ENCODE results near the gene VSTM2B.
"Not testable (repeated sequence)": the region's sequence is repeated elsewhere in the genome, so short reads cannot be mapped to it uniquely, and the experiment has no call there.

VSTM2B gene

DNA sequence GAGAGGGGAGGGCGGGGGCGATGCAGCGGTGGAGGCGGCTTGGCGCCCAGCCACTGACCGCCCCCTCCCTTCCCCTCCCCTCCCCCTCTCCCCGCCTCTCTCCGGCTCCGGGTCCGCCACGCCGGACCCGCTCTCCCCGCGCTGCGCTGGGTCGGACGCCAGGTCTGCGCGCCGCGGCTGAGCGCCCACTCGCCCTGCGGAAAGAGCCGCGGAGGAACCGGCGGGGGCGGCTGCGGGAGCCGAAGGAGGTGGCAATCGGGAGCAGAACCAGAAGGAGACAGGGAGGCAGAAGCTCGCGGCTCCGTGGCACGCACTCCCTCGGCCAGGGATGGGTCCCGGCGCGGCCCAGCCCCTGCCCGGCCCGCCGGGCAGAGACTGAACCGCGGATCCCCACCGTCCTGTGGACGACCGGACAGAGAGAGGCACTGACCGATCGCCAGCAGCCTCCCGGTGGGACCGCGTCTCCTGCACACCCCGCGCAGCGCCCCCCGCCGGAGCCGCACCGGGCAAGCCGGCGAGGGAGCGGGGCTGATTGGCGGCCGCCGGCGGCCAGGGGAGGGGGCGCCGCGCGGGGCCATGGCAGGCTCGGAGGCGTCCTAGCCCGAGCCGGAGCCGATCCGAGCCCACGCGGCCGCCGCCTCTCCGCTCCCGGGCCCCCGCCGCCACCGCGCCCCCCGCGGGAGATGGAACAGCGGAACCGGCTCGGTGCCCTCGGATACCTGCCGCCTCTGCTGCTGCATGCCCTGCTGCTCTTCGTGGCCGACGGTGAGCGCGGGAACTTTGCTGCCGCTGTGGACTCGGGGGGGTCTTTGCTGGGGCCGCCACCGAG is at the start of gene VSTM2B:
TSS of gene VSTM2B (plus strand) at position 94 of the 829 bp plus-strand sequence. CDS start at position 684, 590 bp downstream.
- DNase-seq: no peak

DNA sequence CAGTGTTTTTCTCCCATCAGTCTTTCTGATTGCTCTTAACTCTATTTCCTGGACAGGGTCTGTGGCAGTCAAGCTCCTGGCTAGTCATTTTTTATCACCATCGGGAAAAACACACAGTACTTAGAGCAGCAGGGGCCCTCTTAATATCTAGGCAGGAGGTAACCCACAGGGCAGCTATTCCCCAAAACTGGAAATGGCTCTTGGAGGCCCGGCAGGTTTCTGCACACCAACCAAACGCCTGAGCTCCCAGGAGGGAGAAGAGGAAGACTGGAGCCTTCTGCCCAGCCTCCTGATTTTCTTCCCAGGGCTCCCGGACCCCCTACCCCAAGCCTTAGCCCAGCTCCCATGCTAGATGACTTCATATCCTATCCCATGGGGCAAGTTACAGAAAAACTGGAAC is 49.3 kb upstream of the VSTM2B start:
- DNase-seq: no peak

DNA sequence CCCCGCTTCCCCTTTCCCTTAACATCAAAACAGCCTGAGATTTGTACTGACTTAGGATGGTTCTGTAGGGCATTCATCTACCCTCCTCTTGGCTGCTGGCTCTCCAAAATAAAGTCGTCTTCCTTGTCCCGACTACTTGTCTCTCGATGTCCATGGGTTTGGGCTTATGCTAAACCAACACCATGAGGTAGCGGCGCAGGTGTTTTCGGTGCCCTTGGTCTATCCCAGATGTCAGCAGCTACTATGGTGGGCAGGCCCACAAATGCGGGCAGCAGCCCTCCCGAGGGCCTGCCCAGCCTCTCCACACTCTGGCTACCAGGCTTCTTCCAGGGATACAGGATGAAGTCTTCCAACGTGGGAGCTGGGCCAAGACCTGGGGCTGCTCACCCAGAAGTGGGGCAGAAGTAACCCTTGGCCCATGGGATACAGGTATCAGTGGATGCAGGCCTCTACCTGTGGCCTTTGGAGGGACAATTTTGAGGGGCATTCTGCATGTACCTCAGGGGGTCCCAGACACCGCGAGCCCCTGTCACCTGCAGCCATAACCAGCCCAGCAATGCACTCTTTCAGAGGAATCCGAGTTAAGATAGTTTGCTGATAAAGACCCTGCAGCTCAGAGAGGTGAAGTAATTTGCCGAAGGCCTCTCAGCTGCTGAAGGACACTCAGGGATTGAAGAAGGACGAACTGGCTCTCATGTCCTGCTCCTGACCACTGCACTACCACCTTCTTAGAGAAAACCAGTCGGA is 47.8 kb upstream of the VSTM2B start:
- DNase-seq: no peak

GRCh38 chr19:29478578-29479565 is 46.9 kb upstream of the VSTM2B start:
- DNase-seq: no peak

DNA sequence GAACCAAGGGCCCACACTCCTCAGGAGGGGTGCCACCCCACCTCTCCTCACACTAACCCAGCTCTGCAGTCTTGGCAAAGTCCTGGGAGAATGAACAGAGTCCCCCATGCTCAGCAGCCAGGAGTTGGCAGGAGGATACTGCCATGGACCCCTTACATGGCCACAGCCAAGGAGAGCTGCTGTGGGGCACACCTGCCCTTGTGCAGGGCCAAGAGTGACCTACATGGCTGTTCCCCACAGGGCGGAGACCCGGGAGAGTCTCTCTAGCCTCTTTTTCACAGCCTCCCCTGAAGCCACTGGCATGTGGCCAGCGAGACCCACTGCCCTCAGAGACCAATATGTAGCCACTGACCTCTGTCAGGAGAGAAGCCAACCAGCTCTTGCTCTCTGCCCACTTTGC is 45.9 kb upstream of the VSTM2B start:
- no peak for DNase-seq

DNA sequence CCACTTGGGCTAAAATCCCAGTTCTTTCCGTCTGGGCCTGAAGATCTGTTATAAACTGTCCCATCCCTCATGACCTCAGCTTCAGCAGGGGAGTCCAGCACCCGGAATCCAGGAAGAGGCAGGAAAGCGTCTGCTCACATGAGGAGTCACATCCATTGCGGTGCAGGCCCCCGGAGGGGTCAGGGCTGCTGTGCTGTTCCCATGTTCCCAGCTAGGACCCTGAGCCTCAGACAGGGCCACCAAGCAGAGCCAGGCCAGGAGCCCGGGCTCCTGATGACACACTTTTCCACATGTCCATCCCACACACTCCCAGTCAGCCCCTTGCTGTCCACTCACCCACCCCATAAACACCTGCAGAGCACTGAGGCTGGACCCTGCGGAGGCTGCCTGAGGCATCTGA is 45.3 kb upstream of the VSTM2B start:
- no peak for DNase-seq

- no peak for DNase-seq
These were observed 42.7 kb upstream of the VSTM2B start for GRCh38 chr19:29482855-29483640.

DNA sequence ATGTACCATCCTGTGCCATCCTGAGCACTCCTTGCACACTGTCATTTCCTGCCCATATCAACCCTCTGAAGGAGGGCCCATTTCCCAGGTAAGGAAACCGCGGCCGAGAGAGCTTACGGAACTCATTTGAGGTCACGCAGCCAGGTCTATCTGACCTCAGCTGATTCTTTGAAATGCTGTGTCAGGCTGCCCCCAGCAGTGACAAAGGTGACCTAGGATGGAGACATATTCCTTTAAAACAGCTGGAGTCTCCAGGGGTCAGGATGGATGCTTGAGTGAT is 42.2 kb upstream of the VSTM2B start:
- no peak for DNase-seq

DNA sequence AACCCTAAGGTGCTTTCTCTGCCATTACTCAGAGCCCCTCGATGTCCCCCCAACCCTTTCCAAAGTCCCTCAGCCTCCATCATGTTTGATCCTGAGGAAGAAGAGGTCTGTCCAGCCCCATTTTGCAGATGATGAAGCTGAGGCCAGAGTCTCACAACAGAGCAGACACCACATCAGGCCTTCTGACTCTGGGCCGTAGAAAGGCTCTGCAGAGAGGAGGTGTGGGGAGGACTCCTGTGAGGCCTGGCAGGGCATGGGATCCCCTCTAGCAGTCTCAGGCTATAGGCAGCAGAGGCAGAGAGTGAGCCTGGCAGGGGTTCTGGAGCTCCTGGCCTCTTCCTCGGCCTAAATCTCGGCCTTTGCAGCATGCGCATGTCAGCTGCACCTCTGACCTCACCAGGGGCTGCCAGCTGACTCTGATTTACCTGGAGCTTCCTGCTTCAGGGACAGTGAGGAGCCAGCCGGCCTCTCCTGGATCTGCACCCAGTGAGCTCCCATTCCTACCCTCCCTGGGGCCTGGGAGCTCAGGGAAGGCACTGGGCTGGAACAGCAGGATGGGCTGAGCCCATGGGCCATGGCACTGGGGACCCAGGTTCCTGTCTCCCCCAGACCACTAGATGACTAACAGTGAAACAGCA is 41.7 kb upstream of the VSTM2B start:
- DNase-seq: no peak

DNA sequence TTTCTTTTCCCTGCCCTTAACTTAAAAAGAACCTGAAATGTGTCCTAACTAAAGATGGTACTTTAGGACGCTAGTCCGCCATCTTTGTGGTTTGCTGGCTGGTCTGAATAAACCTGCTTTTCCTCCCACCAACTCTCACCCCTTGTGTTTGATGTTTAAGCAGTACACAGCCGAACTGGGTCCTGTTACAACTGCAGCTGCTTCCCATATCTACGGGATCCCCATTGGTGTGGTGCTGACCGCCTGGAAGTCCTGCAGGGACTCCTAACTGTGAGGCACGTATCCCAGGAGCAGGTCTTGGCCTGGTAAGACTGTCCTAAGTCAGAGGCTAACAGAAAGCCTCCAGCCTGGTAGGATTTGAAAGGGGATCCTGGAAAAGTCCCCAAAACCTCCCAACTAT is 40.9 kb upstream of the VSTM2B start:
- DNase-seq: no peak

GRCh38 chr19:29485293-29485692 is 40.5 kb upstream of the VSTM2B start:
- no peak for DNase-seq

- not testable (repeated sequence) for DNase-seq
These were observed 38.8 kb upstream of the VSTM2B start for GRCh38 chr19:29486961-29487360.

DNA sequence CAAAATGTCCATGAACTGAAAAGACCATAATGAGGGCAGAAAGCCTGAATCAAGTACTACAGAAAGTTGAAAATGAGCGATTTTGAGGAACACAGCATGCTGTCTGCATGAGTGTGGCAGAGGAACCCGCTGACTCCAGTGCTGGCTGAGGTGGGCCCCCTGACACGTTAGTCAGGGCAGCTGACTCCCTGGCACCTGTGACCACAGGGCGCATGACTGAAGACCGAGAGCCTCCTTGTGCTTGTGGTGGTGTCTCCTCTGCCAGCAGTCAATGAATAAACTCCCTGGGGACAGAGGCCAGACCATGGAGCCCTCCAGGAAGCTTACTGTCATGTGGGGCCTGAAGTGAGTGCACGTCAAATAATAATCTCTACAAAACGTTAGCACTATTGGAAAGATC is 38.4 kb upstream of the VSTM2B start:
- no peak for DNase-seq

DNA sequence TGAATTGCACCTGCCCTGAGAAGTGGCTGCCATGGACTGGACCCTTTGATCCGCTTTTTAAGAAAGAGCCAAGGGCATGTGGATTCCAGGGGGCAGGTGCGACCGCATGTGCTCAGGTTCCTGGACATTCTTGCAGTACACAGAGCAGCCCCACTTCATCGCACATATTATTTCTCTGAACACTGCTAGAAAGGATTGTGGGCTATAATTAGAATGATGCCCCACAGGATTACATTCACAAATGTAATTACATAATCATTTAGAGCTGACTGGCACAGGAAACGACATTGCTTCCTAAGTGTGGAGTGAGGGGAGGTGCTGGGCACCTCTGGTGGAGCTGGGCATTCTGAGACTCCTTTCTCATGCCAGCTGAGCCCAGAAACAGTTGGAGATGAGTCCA is 37.5 kb upstream of the VSTM2B start:
- no peak for DNase-seq

DNA sequence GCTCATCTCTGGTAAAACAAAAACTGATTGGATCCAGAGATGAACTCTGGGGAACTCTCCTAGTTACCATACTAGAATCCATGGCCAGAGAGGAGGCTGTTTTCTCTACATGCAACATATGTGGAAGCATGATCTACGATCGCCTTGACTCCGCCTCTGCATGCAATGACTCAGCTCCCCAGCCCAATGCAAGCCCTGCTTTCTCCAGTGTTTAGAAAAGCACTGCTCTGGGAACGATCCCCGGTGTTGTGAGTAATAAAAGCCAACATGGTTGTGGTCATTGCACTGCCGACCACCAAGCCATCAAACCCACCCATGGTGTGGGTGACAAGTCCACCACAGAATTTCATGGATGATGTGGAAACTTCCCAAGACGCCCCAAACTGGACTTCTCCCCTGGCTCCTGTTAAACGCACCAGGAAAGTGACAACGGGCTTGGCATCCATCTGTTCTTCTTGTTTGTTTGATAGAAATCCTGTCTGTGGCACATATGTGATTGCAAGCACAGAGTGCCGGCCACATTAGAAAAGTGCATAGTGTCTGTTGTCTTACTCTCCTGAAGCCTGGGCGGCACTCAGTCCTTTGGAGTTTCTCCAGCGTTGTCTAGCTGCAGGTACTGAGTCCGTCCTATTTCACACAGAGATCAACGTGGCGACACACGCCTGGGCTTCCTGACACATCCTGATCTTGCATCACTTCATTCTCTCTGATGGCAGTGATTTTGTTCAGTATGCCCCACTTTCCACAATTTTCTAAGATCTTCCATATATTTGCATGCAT is 36.4 kb upstream of the VSTM2B start:
- DNase-seq: no peak

GRCh38 chr19:29491491-29491890 is 34.3 kb upstream of the VSTM2B start:
- DNase-seq: no peak

- DNase-seq: no peak
These were observed 33.7 kb upstream of the VSTM2B start for GRCh38 chr19:29491995-29492577.

DNA sequence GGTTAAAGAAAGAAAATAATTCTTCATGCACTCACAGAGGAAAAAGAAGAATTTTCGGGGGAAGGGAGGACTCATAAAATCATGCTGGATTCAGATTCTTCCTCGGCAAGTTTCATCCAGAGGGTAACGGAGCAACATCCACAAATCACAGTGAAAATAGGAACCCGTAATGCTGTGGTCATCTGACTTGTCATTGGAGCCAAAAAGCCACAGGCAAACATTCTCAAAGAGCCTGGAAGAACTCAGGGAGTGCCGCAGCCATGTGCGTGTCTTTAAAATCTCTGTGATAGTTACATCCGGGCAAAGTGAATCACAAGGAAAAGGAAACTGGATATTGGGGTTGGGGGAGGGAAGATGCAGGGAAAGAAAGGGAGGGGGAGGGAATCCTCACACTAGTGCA is 33.0 kb upstream of the VSTM2B start:
- no peak for DNase-seq

GRCh38 chr19:29495091-29495490 is 30.7 kb upstream of the VSTM2B start:
- no peak for DNase-seq

DNA sequence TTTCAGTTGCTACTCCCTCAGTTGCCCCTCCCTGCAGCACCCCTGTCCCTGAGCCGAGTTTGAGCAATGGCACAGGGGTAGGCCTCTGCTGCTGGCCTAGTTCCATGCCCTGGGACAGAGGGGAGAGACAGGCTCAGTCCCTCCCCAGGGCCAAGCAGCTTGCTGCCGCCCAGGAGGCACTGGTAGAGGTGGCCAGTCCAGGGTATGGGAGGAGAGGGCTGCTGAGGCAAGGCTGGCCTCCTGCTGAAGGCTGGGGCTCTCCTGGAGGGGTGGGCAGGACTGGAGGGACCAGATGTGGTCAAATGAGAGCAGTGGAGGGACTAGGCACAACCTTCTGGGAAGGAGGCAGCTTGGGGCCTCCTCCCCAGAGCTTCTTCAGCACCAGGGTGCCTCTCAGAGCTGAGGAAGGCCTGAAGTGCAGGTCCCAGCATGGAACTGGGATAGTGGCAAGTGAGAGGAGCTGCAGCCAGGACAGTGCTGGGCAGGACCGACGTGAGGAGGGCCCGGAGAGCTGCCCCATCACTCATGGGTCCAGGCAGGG is 29.8 kb upstream of the VSTM2B start:
- DNase-seq: no peak
